GM23338 (cell line): Measurements from ENCODE around the gene LRMDA. TPM values are rescaled to one million over a fixed set of nuclear protein-coding genes. Genes with fewer than 3 reads are reported as not detected.

ENCODE experiments used
- ATAC-seq: fragments of 200-7000 bp; cut with Tn5 transposase; 3 replicates; pipeline ENCODE4 v1.9.1; 2020
- DNase-seq: peaks from one replicate; pipeline ENCODE4 v3.0.0-alpha.2; 2015; ENCODE audit warnings: low spot score
- H2AFZ ChIP-seq: fragments of 200-600 bp; sonication (generic); 2 replicates; pipeline ENCODE4 v1.8.0; 2016; ENCODE audit warnings: antibody characterized with exemption, mild to moderate bottlenecking, moderate library complexity
- H3F3A ChIP-seq: fragments of 200-600 bp; sonication (generic); replicated peaks from 2 replicates; pipeline ENCODE4 v1.8.0; 2017; ENCODE audit warnings: antibody characterized with exemption, mixed run types, low read depth
- H3K27ac ChIP-seq: fragments of 200-600 bp; sonication (generic); 2 replicates; pipeline ENCODE4 v1.6.1; 2016; ENCODE audit warnings: low read depth
- H3K27me3 ChIP-seq: fragments of 200-600 bp; sonication (generic); 2 replicates; pipeline ENCODE4 v1.8.0; 2016; ENCODE audit warnings: mild to moderate bottlenecking, mixed run types, moderate library complexity; ENCODE audit not compliant: insufficient read depth
- H3K36me3 ChIP-seq: fragments of 200-600 bp; sonication (generic); 2 replicates; pipeline ENCODE4 v1.8.0; 2016; ENCODE audit warnings: mild to moderate bottlenecking; ENCODE audit not compliant: insufficient read depth
- H3K4me1 ChIP-seq: fragments of 200-600 bp; sonication (generic); 2 replicates; pipeline ENCODE4 v1.8.0; 2016; ENCODE audit warnings: mild to moderate bottlenecking, moderate library complexity; ENCODE audit not compliant: insufficient read depth
- H3K4me2 ChIP-seq: fragments of 200-600 bp; sonication (generic); 2 replicates; pipeline ENCODE4 v1.7.1; 2017; ENCODE audit warnings: mixed run types
- H3K4me3 ChIP-seq: fragments of 200-600 bp; sonication (generic); 2 replicates; pipeline ENCODE4 v1.6.1; 2016; ENCODE audit warnings: mixed run types
- H3K79me2 ChIP-seq: fragments of 200-600 bp; sonication (generic); replicated peaks from 2 replicates; pipeline ENCODE4 v1.8.0; 2017; ENCODE audit warnings: mild to moderate bottlenecking; ENCODE audit not compliant: insufficient read depth
- H3K9me2 ChIP-seq: fragments of 200-600 bp; sonication (generic); 2 replicates; pipeline ENCODE4 v1.8.0; 2017; ENCODE audit not compliant: insufficient read depth
- H4K20me1 ChIP-seq: fragments of 200-600 bp; sonication (generic); replicated peaks from 2 replicates; pipeline ENCODE4 v1.8.0; 2017; ENCODE audit warnings: mild to moderate bottlenecking; ENCODE audit not compliant: insufficient read depth
- H3K27ac Mint-ChIP-seq: 2 replicates; pipeline ENCODE4 v1.8.0; 2020; ENCODE audit warnings: inconsistent platforms, mild to moderate bottlenecking, moderate library complexity, mixed read lengths
- H3K27me3 Mint-ChIP-seq: 3 replicates; pipeline ENCODE4 v1.8.0; 2022; ENCODE audit warnings: low read depth, mild to moderate bottlenecking, moderate library complexity, mixed read lengths, inconsistent platforms; ENCODE audit not compliant: insufficient read depth, poor library complexity
- H3K36me3 Mint-ChIP-seq: 3 replicates; pipeline ENCODE4 v1.8.0; 2021; ENCODE audit warnings: low read depth, mild to moderate bottlenecking, inconsistent platforms, moderate library complexity, mixed read lengths
- H3K4me1 Mint-ChIP-seq: 3 replicates; pipeline ENCODE4 v1.8.0; 2020; ENCODE audit warnings: mild to moderate bottlenecking, inconsistent platforms, mixed read lengths
- H3K4me3 Mint-ChIP-seq: 3 replicates; pipeline ENCODE4 v1.8.0; 2021; ENCODE audit warnings: moderate library complexity, mild to moderate bottlenecking, inconsistent platforms, mixed read lengths
- H3K9me3 Mint-ChIP-seq: 3 replicates; pipeline ENCODE4 v1.8.0; 2020; ENCODE audit warnings: moderate library complexity, mild to moderate bottlenecking, inconsistent platforms, mixed read lengths
- CTCF ChIP-seq, 2 experiments: fragments of 200-600 bp in 1 of 2; sonication (generic) in 1 of 2; conservative IDR thresholded peaks; 2 replicates each; pipeline versions ENCODE4 v1.5.1 to v1.6.1; 2016 to 2017; ENCODE audit warnings: antibody characterized with exemption in 2 of 2, low read depth in 2 of 2, mild to moderate bottlenecking in 2 of 2, moderate library complexity in 1 of 2
- ETS1 ChIP-seq: IDR thresholded peaks from 2 replicates; pipeline ENCODE4 v1.6.1; 2016; ENCODE audit warnings: antibody characterized with exemption
- EZH2 ChIP-seq: fragments of 200-600 bp; sonication (generic); IDR thresholded peaks from one replicate; pipeline ENCODE4 v1.8.0; 2017; ENCODE audit warnings: antibody characterized with exemption, mild to moderate bottlenecking, low read depth; ENCODE audit not compliant: unreplicated experiment
- EZH2phosphoT487 ChIP-seq: fragments of 200-600 bp; sonication (generic); IDR thresholded peaks from one replicate; pipeline ENCODE4 v1.8.1; 2018; ENCODE audit warnings: antibody characterized with exemption; ENCODE audit not compliant: unreplicated experiment
- JUNB ChIP-seq: IDR thresholded peaks from one replicate; pipeline ENCODE4 v1.6.1; 2016; ENCODE audit warnings: antibody characterized with exemption; ENCODE audit not compliant: unreplicated experiment
- NANOG ChIP-seq: IDR thresholded peaks from 2 replicates; pipeline ENCODE4 v1.6.1; 2016; ENCODE audit warnings: antibody characterized with exemption, borderline replicate concordance
- REST ChIP-seq: IDR thresholded peaks from one replicate; pipeline ENCODE4 v1.6.1; 2018; ENCODE audit warnings: antibody characterized with exemption; ENCODE audit not compliant: unreplicated experiment
- STAT1 ChIP-seq: IDR thresholded peaks from one replicate; pipeline ENCODE4 v1.6.1; 2016; ENCODE audit warnings: antibody characterized with exemption; ENCODE audit not compliant: unreplicated experiment
- ZNF114 ChIP-seq: fragments of 250-450 bp; sonication (Bioruptor Pico); IDR thresholded peaks from 2 replicates; pipeline ENCODE4 v1.5.0; 2020; ENCODE audit warnings: mild to moderate bottlenecking, moderate library complexity
- polyA plus RNA-seq: library from polyadenylated mRNA; unstranded; fragments of >200 nt; fragmentation: Nextera tagmentation; extraction: Ambion mirVana; gene quantifications from 2 replicates; pipeline ENCODE4 v1.2.1, GENCODE V29; 2016
- total RNA-seq: library from RNA; depleted of rRNA; stranded (reverse); fragments of >200 nt; shearing (Covaris generic); gene quantifications from 2 replicates; pipeline ENCODE4 v1.2.3, GENCODE V29; 2014
- TF ChIP-seq, protein P1 (sequence below): fragments of 250-450 bp; sonication (Bioruptor Pico); IDR thresholded peaks from 2 replicates; pipeline ENCODE4 v1.5.0; 2020; ENCODE audit warnings: mild to moderate bottlenecking, moderate library complexity

LRMDA gene
- total and polyA plus RNA-seq, 2 experiments from 2014 or later, result 0.90 to 1.8 TPM

DNA sequence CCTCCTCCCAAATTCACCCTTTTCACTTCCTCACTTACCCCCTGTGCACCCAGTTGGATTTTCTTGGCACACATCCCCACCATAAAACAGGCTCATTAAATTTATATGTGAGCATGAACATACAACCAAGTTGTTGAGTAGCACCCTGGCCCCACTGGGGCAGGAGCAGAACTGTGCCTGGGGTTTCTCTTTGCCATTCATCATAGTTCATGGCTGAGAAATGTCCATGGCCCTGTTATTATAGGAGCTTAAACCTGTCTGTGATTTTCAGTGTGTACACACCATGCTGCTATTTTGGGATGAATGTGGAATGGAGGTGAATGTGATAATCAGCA, 618.8 kb downstream of the LRMDA start (continued):
- TF ChIP-seq CTCF (conservative IDR thresholded peaks at IDR 0.05; ENCODE audit: low read depth in 2 of 2), result no peak

DNA sequence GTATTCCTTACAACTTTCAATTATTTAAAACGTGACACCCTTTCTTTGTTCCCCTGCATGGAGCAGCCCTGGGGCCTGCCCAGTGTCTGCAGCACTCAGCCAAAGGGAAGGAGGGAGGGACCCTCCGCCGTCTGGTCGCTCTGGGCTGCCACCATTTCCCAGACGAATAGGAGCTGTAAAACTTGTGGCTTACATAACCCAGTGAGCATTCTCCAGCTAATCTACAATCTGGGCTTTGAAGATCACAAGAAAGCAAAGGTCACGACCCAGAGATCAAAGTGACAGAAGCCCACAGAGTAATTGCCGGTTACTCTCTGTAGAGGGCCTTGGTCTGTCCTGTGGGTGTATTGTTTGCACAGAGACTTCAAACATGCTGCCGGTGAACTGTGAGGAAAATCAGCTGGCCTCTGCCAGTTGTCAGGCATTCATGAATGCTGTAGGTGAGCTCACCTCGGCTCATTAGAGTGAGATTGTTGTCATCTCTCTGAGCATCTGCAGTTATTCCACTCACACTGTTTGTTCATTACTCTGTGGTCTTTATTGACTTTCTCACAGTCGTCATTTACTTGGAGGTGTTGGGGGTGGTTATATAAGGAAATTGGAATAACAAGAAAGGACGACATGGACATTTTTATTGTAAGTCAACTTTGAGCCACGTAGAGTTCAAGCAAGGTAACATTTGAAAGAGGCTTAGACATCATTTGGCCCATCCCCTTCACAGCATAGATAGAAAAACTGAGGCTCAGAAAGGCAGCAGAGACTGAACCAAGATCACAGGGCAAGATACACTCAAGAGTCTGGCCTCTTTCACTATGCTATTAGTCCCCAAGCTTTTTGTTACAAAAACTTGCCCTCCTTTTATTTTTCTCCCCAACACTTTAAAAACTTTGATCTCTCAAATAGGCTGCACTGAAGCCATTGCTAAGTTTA, 619.8 kb downstream of the LRMDA start:
- Histone ChIP-seq H3K4me3 (no peak overlapping the region), H3K27ac (no peak overlapping the region), H3K36me3 (no peaks in the 10 kb centered on the region), H3F3A (no peaks in the 10 kb centered on the region), H2AFZ (no peak overlapping the region), H3K79me2 (no peaks in the 10 kb centered on the region), H3K27me3 (no peaks in the 10 kb centered on the region), H3K4me1 (no peaks in the 10 kb centered on the region), H4K20me1 (no peaks in the 10 kb centered on the region), H3K4me2 (no peak overlapping the region), H3K9me2 (peaks cover 21% of the 10 kb centered on the region)
- DNase-seq, result peak; percentile 6
- no peak overlapping the region for H3K4me3 Mint-ChIP-seq
- TF ChIP-seq EZH2, result no peak
- no peak for TF ChIP-seq STAT1
- no peak for TF ChIP-seq ETS1
- TF ChIP-seq REST, result no peak
- no peak for TF ChIP-seq EZH2phosphoT487
- TF ChIP-seq ZNF114 (CRISPR knock-in tag), result no peak
- no peak for TF ChIP-seq JUNB
- TF ChIP-seq, protein P1, sequence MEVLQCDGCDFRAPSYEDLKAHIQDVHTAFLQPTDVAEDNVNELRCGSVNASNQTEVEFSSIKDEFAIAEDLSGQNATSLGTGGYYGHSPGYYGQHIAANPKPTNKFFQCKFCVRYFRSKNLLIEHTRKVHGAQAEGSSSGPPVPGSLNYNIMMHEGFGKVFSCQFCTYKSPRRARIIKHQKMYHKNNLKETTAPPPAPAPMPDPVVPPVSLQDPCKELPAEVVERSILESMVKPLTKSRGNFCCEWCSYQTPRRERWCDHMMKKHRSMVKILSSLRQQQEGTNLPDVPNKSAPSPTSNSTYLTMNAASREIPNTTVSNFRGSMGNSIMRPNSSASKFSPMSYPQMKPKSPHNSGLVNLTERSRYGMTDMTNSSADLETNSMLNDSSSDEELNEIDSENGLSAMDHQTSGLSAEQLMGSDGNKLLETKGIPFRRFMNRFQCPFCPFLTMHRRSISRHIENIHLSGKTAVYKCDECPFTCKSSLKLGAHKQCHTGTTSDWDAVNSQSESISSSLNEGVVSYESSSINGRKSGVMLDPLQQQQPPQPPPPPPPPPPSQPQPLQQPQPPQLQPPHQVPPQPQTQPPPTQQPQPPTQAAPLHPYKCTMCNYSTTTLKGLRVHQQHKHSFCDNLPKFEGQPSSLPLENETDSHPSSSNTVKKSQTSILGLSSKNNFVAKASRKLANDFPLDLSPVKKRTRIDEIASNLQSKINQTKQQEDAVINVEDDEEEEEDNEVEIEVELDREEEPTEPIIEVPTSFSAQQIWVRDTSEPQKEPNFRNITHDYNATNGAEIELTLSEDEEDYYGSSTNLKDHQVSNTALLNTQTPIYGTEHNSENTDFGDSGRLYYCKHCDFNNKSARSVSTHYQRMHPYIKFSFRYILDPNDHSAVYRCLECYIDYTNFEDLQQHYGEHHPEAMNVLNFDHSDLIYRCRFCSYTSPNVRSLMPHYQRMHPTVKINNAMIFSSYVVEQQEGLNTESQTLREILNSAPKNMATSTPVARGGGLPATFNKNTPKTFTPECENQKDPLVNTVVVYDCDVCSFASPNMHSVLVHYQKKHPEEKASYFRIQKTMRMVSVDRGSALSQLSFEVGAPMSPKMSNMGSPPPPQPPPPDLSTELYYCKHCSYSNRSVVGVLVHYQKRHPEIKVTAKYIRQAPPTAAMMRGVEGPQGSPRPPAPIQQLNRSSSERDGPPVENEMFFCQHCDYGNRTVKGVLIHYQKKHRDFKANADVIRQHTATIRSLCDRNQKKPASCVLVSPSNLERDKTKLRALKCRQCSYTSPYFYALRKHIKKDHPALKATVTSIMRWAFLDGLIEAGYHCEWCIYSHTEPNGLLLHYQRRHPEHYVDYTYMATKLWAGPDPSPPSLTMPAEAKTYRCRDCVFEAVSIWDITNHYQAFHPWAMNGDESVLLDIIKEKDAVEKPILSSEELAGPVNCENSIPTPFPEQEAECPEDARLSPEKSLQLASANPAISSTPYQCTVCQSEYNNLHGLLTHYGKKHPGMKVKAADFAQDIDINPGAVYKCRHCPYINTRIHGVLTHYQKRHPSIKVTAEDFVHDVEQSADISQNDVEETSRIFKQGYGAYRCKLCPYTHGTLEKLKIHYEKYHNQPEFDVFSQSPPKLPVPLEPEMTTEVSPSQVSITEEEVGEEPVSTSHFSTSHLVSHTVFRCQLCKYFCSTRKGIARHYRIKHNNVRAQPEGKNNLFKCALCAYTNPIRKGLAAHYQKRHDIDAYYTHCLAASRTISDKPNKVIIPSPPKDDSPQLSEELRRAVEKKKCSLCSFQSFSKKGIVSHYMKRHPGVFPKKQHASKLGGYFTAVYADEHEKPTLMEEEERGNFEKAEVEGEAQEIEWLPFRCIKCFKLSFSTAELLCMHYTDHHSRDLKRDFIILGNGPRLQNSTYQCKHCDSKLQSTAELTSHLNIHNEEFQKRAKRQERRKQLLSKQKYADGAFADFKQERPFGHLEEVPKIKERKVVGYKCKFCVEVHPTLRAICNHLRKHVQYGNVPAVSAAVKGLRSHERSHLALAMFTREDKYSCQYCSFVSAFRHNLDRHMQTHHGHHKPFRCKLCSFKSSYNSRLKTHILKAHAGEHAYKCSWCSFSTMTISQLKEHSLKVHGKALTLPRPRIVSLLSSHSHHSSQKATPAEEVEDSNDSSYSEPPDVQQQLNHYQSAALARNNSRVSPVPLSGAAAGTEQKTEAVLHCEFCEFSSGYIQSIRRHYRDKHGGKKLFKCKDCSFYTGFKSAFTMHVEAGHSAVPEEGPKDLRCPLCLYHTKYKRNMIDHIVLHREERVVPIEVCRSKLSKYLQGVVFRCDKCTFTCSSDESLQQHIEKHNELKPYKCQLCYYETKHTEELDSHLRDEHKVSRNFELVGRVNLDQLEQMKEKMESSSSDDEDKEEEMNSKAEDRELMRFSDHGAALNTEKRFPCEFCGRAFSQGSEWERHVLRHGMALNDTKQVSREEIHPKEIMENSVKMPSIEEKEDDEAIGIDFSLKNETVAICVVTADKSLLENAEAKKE (CRISPR knock-in tag), result no peak
- no peak for TF ChIP-seq NANOG
- peaks cover 20% of the 10 kb centered on the region for H3K9me3 Mint-ChIP-seq
- peaks cover 18% of the 10 kb centered on the region for H3K36me3 Mint-ChIP-seq
- no peak overlapping the region for H3K27ac Mint-ChIP-seq
- H3K27me3 Mint-ChIP-seq, result peaks cover 4% of the 10 kb centered on the region
- H3K4me1 Mint-ChIP-seq, result peaks cover 3% of the 10 kb centered on the region; the same call in 1 of the 3 replicates
- peak; percentile 47 for ATAC-seq
